ENCODE results near the gene GCG. TPM values are rescaled to one million over a fixed set of nuclear protein-coding genes. Genes with fewer than 3 reads are reported as not detected.

Gene GCG
- total and polyA plus RNA-seq, 8 donors: 0.50 to 59.5 (median 2.8) TPM; not detected in 4

- intact Hi-C loops (cut with DNase I; ENCODE audit: low total_unique reads): no loop called here
- TF ChIP-seq POLR2AphosphoS5 (IDR thresholded peaks at IDR 0.05) (no peak), CTCF (IDR thresholded peaks at IDR 0.05) (no peak)
- peaks cover 0 to 7% (median 2%) of the 10 kb centered on the region in 4 donors for H3K9me3 ChIP-seq
- no peak overlapping the region for H3K27ac ChIP-seq
- DNase-seq: no peak
- H3K36me3 ChIP-seq: no peaks in the 10 kb centered on the region
- H3K4me1 ChIP-seq: peaks cover 0 to 27% (median 17%) of the 10 kb centered on the region in 4 donors
- no peak overlapping the region for H3K4me3 ChIP-seq
- H3K27me3 ChIP-seq: no peaks in the 10 kb centered on the region
Measured at GRCh38 chr2:162116352-162116751, 35.7 kb downstream of the GCG start.

DNA sequence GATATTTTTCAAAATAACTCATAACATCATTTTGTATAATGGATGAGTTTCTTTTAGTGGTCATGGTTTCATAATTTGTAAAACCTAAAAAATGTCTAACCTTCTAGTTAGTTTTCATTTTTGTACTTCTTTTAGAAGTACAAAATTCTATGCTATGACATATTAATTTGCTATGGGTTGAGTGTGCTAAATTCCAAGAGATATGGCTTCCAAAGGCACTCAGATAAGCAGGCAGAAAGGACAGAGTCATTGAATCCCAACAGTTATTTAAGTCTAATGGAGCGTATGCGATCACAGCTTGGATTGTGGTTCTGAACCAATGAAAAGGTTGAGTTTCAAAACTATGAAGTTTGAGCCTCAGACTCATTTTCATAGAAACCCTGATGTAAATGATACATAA is 37.0 kb downstream of the GCG start:
- Histone ChIP-seq H3K36me3 (no peaks in the 10 kb centered on the region), H3K9me3 (peaks cover 0 to 7% (median 2%) of the 10 kb centered on the region in 4 donors), H3K27me3 (no peaks in the 10 kb centered on the region), H3K4me1 (peaks cover 0 to 27% (median 17%) of the 10 kb centered on the region in 4 donors), H3K4me3 (no peak overlapping the region), H3K27ac (no peak overlapping the region)
- intact Hi-C loops (cut with DNase I; ENCODE audit: low total_unique reads): no loop called here
- WGBS, 5 donors: 98 to 100% (median 100%) methylated on average over 2 of the region's 2 CpGs
- DNase-seq: no peak
- no peak for TF ChIP-seq EP300 (IDR thresholded peaks at IDR 0.05)
- no peak for TF ChIP-seq CTCF (IDR thresholded peaks at IDR 0.05)
- TF ChIP-seq POLR2A (IDR thresholded peaks at IDR 0.05): no peak
- TF ChIP-seq POLR2AphosphoS5 (IDR thresholded peaks at IDR 0.05): no peak

GRCh38 chr2:162114271-162114670 is 37.8 kb downstream of the GCG start:
- intact Hi-C loops (cut with DNase I; ENCODE audit: low total_unique reads): no loop called here
- Histone ChIP-seq H3K27ac (no peak overlapping the region), H3K4me1 (peaks cover 0 to 27% (median 17%) of the 10 kb centered on the region in 4 donors), H3K27me3 (no peaks in the 10 kb centered on the region), H3K36me3 (no peaks in the 10 kb centered on the region), H3K4me3 (no peak overlapping the region), H3K9me3 (peaks cover 0 to 7% (median 2%) of the 10 kb centered on the region in 4 donors)
- 8 to 41% (median 25%) methylated on average over 1 of the region's 1 CpG for WGBS, 5 donors
- DNase-seq: no peak
- TF ChIP-seq POLR2A (IDR thresholded peaks at IDR 0.05): no peak
- TF ChIP-seq POLR2AphosphoS5 (IDR thresholded peaks at IDR 0.05): no peak
- TF ChIP-seq CTCF (IDR thresholded peaks at IDR 0.05): no peak
- TF ChIP-seq EP300 (IDR thresholded peaks at IDR 0.05): no peak

- no peak overlapping the region for H3K27ac ChIP-seq
- DNase-seq: no peak
- H3K9me3 ChIP-seq: peaks cover 0 to 7% (median 2%) of the 10 kb centered on the region in 4 donors
- H3K4me3 ChIP-seq: no peak overlapping the region
- TF ChIP-seq POLR2A (IDR thresholded peaks at IDR 0.05) (no peak), POLR2AphosphoS5 (IDR thresholded peaks at IDR 0.05) (no peak), EP300 (IDR thresholded peaks at IDR 0.05) (no peak), CTCF (IDR thresholded peaks at IDR 0.05) (no peak)
- intact Hi-C loops (cut with DNase I; ENCODE audit: low total_unique reads): no loop called here
- H3K36me3 ChIP-seq: no peaks in the 10 kb centered on the region
- WGBS, 5 donors: 39 to 79% (median 48%) methylated on average over 1 of the region's 1 CpG
- no peaks in the 10 kb centered on the region for H3K27me3 ChIP-seq
- peaks cover 0 to 27% (median 16%) of the 10 kb centered on the region in 4 donors for H3K4me1 ChIP-seq
Measured at GRCh38 chr2:162113776-162114168, 38.3 kb downstream of the GCG start.

Data from stomach (tissue), 9 donors.